Measurements from ENCODE around the gene ANKRD63.
A peak's percentile ranks its signal among the peaks of the same experiment; 100 is the strongest.

Gene ANKRD63

DNA sequence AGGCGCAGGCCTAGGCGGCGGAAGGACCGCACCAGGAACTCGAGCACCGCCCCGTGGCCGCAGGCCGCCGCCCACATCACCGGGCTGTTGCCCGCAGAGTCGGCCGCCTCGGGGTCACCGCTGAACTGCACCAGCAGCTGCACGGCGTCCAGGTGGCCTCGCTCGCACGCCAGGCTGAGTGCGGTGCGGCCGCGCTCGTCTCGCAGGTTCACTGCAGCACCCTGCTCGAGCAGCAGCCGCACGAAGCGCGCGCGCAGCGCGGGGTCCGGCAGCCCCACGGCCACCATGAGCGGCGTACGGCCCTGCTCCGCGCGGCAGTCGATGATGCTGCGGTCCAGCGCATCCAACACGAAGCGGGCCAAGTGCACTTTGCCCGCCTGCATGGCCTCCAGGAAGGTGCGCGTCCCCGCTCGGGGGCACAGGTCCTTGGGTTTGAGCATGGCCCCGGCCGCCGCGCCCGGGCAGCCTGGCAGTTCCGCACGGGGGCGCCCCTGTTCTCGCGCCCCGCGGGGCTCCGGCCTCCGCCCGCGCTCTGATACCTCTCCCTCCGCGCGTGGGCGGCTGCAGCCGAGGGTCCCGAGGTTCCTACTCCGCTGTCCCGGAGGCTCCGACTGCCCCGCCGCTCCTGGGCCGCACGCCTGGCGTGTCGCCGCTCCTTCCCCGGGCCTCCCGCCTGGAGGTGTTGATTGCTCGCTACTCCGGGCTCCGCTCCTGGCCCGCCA, 556 bp downstream of the ANKRD63 start:
- peak overlapping the region; percentile 37 for H3K4me3 ChIP-seq (ENCODE audit: low read depth, low read length)
- TF ChIP-seq, protein P1, sequence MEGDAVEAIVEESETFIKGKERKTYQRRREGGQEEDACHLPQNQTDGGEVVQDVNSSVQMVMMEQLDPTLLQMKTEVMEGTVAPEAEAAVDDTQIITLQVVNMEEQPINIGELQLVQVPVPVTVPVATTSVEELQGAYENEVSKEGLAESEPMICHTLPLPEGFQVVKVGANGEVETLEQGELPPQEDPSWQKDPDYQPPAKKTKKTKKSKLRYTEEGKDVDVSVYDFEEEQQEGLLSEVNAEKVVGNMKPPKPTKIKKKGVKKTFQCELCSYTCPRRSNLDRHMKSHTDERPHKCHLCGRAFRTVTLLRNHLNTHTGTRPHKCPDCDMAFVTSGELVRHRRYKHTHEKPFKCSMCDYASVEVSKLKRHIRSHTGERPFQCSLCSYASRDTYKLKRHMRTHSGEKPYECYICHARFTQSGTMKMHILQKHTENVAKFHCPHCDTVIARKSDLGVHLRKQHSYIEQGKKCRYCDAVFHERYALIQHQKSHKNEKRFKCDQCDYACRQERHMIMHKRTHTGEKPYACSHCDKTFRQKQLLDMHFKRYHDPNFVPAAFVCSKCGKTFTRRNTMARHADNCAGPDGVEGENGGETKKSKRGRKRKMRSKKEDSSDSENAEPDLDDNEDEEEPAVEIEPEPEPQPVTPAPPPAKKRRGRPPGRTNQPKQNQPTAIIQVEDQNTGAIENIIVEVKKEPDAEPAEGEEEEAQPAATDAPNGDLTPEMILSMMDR (IDR thresholded peaks at IDR 0.05; ENCODE audit: low read depth, low read length) = 0 out of 2 replicates have a peak, but pooled peaks have one; percentile 21

DNA sequence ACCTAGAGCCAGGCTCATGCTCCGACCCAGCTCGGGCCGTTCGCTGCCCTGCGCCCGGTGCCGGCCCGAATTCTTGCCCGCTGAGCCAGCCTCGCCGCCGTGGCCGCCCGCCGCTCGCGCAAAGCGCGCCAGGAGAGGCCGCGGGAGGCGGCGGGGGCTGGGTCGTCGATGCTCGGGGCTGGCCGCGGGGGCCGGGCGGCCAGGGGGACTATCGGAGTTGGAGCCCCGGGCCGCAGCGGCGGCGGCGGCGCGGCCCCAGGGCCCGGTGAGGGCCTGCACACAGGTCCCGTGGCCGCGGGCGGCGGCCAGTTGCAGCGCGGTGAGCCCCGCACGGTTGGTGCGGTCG, 1.1 kb downstream of the ANKRD63 start:
- TF ChIP-seq, protein P1 (IDR thresholded peaks at IDR 0.05; ENCODE audit: low read depth, low read length) = no peak
- H3K4me3 ChIP-seq (ENCODE audit: low read depth, low read length) = peak overlapping the region; percentile 37

DNA sequence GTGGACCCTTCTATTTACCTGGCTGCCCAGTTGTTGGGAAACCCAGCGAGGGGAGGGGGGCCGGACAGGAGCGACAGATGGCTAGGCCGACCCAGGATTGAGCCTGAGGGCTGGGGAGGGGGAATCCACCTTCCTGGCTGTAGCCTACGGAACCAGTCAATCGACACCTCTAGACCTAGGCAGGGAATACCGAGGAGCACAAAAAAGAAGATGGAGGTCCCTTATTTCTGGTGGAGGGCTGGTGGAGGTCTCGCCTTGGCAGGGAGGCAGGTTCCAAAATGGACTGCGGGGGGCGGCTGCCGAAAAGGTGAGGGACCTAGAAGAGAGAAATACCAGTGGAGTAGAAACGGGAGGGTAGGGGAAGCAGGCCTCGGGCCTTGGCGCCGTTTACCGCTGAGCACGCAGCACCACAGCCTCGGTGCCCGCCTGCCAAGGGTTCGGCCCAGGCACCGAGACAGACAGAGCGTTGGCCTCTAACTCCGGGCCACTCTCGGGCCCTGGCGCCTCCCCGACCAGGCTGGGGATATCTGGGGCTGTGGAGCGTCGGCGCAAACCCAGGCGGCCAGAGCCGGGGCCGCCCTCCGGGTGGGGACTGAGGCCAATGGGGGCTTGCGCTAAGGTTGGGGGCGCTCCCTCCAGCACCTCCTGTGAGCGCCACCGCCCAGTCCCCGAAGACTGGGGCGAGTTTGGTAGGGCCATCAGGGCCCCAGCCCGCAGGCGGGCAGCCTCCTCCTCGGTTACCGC, 1.6 kb downstream of the ANKRD63 start:
- TF ChIP-seq, protein P1 (IDR thresholded peaks at IDR 0.05; ENCODE audit: low read depth, low read length) = no peak
- no peak overlapping the region for H3K4me3 ChIP-seq (ENCODE audit: low read depth, low read length)

DNA sequence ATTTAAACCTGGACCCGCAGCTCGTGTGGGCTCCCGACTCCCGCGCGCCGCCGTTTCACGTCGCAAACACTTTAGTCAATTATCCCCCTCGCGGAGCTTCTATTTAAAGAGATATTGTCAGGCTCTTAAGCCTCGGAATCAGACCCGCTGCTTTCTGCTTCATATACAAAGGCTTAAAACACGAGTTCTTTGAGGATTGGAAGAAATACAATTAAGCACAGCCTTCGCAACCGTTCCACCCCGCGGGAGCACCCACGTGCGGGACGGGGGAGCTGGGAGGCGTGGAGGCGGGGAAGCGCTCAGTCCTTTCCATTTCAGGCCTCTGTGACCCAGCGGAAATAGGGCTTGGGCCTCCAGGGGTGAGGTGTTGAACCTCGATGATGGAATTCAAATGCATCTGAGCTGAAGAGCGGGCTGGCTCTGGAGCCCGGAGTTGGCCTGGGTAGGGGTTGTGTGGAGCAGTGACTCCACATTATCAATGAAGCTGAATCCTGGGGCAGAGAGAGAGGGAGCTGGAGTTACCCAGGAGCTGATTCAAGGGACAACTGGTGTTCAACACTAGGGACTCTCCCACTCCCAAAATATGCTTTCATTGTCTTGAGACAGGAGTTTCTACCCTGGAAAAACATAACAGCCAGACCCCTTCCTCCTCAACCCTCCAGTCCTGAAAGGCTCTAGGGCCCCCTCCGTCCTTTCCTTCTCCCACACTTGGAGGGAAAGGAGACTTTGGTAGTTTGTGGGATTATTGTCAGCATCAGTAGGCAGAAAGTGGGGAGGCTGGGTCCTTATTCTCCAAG, 2.4 kb downstream of the ANKRD63 start:
- TF ChIP-seq, protein P1 (IDR thresholded peaks at IDR 0.05; ENCODE audit: low read depth, low read length) = no peak
- no peak overlapping the region for H3K4me3 ChIP-seq (ENCODE audit: low read depth, low read length)

DNA sequence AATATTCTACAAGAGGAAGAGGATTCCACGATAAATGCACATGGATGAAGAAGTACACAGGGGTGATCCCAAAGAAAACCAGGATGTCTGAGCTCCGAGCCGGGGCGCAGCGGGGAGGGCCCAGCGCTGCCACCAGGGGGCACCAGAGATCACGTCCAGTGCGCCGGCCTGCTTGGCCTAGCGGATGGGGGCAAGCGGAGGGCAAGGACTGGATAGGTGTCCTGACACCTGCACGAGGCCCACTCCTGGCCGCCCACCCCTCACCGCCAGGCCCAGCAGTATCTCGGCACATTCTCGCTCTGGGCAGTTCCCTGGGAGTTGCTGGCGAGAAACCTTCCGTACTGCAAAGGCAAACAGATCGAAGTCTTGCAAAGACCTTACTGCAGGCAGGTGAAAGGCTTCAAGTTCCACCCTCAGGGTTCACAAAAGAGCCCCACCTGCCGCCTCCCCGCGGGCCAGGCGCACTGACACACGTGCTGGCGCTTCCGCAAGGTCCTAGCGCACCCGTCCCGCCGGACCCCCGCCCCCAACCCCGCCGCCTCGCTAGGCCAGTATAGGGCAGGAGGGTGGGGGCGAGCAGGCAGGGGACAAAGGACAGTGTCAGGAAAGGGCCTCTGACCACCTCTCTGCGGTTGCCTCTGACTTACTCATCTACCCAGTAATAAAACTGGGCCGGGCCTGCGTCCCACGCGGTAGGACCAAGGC, 3.3 kb downstream of the ANKRD63 start:
- TF ChIP-seq, protein P1 (IDR thresholded peaks at IDR 0.05; ENCODE audit: low read depth, low read length) = peak; percentile 96
- H3K4me3 ChIP-seq (ENCODE audit: low read depth, low read length) = no peak overlapping the region

DNA sequence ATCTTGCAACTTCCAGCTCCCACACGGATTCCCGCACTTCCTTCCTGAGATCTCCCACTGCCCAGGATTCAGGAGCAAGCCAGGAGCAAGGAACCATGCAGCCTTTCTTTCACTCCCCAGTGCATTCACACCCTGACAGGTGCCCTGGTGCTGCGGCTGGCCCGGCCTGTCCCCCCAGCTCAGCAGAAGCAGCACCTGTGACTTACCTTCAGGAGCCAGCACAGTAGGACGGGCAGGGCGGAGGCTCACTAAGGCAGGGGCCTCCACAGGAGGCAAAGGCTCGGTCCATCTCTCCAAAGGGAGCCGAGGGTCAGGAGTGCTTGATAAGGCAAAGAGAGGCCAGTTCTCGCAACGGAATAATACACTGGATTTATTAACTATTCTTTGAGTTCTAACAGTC, 4.8 kb downstream of the ANKRD63 start:
- H3K4me3 ChIP-seq (ENCODE audit: low read depth, low read length) = no peak overlapping the region
- TF ChIP-seq, protein P1 (IDR thresholded peaks at IDR 0.05; ENCODE audit: low read depth, low read length) = no peak
